Loucy (cell line): ENCODE results near the gene FEN1.
A peak's percentile ranks its signal among the peaks of the same experiment; 100 is the strongest.

ENCODE experiments used
- H2AFZ ChIP-seq: fragments of 200-600 bp; sonication (generic); 2 replicates; pipeline ENCODE4 v1.6.0; 2016; ENCODE audit warnings: antibody characterized with exemption, mild to moderate bottlenecking, low read length, moderate library complexity
- H3F3A ChIP-seq: fragments of 200-600 bp; 2 replicates; pipeline ENCODE4 v1.6.0; 2016; ENCODE audit warnings: antibody characterized with exemption, low read depth, mild to moderate bottlenecking
- H3K27me3 ChIP-seq: fragments of 200-600 bp; sonication (generic); 2 replicates; pipeline ENCODE4 v1.6.1; 2014; ENCODE audit warnings: low read length, mild to moderate bottlenecking; ENCODE audit not compliant: insufficient read depth, poor library complexity, severe bottlenecking
- H3K36me3 ChIP-seq: fragments of 200-600 bp; sonication (generic); 2 replicates; pipeline ENCODE4 v1.6.1; 2016; ENCODE audit warnings: low read length; ENCODE audit not compliant: insufficient read depth
- H3K4me1 ChIP-seq: fragments of 200-600 bp; sonication (generic); 2 replicates; pipeline ENCODE4 v1.5.1; 2014; ENCODE audit warnings: low read length, mild to moderate bottlenecking; ENCODE audit not compliant: insufficient read depth, poor library complexity, severe bottlenecking
- H3K4me2 ChIP-seq: fragments of 200-600 bp; sonication (generic); 2 replicates; pipeline ENCODE4 v1.6.0; 2014; ENCODE audit warnings: antibody characterized with exemption, low read length, low read depth, mild to moderate bottlenecking; ENCODE audit not compliant: poor library complexity, severe bottlenecking
- H3K4me3 ChIP-seq: fragments of 200-600 bp; sonication (generic); 2 replicates; pipeline ENCODE4 v1.5.1; 2014; ENCODE audit warnings: low read length, mild to moderate bottlenecking, mixed read lengths; ENCODE audit not compliant: poor library complexity, severe bottlenecking
- H3K79me2 ChIP-seq: fragments of 200-600 bp; sonication (generic); 2 replicates; pipeline ENCODE4 v1.6.1; 2014; ENCODE audit warnings: low read length; ENCODE audit not compliant: insufficient read depth
- H3K9ac ChIP-seq: fragments of 200-600 bp; sonication (generic); 2 replicates; pipeline ENCODE4 v1.6.0; 2014; ENCODE audit warnings: mild to moderate bottlenecking, low read depth, low read length, moderate library complexity; ENCODE audit not compliant: poor library complexity, severe bottlenecking
- H3K9me2 ChIP-seq: fragments of 200-600 bp; sonication (generic); replicated peaks from 2 replicates; pipeline ENCODE4 v1.6.1; 2016; ENCODE audit warnings: low read depth, low read length, mixed read lengths
- H3K9me3 ChIP-seq: fragments of 200-600 bp; sonication (generic); 2 replicates; pipeline ENCODE4 v1.6.1; 2014; ENCODE audit warnings: mild to moderate bottlenecking, antibody characterized with exemption, low read length, low read depth; ENCODE audit not compliant: insufficient read depth
- H4K20me1 ChIP-seq: fragments of 200-600 bp; sonication (generic); 2 replicates; pipeline ENCODE4 v1.6.0; 2014; ENCODE audit warnings: antibody characterized with exemption, low read length, mild to moderate bottlenecking; ENCODE audit not compliant: insufficient read depth, poor library complexity, severe bottlenecking
- EZH2phosphoT487 ChIP-seq: fragments of 200-600 bp; IDR thresholded peaks from 2 replicates; pipeline ENCODE4 v1.6.1; 2018; ENCODE audit warnings: antibody characterized with exemption, mild to moderate bottlenecking, moderate library complexity, borderline replicate concordance
- TF ChIP-seq, protein P1 (sequence below): fragments of 200-600 bp; sonication (generic); conservative IDR thresholded peaks from 2 replicates; pipeline ENCODE4 v1.5.1; 2014; ENCODE audit warnings: mild to moderate bottlenecking, antibody characterized with exemption, low read length

Gene FEN1

DNA sequence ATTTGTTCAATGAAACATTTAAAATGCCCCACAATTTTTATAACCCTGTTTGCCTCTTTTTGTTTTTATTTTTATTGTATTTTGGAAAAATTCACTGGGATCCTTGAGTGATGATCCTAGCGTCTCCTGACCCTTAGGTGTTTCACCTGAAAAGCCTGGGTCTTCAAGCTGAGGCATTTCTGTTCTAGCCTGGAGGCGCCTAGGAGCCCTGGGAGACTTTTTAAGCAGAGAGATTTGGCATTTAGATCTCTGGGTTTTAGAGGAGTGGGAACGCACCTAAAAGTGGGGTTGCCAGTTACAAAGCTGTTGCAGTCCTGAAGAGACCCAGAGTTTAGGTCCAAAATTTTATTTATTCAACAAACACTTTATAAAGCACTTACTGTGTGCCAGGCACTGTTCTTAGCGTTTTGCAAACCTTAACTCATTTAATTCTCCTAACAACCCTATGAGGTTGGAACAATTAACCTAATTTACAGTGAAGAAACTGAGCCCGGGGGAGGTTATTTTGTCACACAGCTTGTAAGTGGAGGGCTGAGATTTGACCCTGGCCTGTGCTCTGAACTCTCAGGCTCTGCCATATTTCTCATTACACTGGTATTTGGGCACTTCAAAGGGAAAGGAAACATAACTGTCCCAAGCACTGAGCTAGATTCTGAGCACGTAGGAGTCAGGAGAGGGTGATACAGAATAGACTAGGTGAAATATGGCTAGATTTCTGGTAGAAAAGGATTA is 24.9 kb downstream of the FEN1 start:
- Histone ChIP-seq H3K36me3 (peaks cover 12% of the 10 kb centered on the region; the same call in 1 of the 2 replicates), H3F3A (0 out of 2 replicates have a peak, but pooled peaks cover 9% of the 10 kb centered on the region), H3K4me3 (peak overlapping the region; percentile 93), H4K20me1 (peaks cover 22% of the 10 kb centered on the region), H2AFZ (no peak overlapping the region), H3K9ac (peak overlapping the region; percentile 100), H3K79me2 (peaks cover 67% of the 10 kb centered on the region), H3K27me3 (peaks cover 14% of the 10 kb centered on the region), H3K4me2 (peak overlapping the region; percentile 99), H3K9me3 (no peaks in the 10 kb centered on the region), H3K4me1 (peaks cover 23% of the 10 kb centered on the region), H3K9me2 (no peaks in the 10 kb centered on the region)
- TF ChIP-seq, protein P1, sequence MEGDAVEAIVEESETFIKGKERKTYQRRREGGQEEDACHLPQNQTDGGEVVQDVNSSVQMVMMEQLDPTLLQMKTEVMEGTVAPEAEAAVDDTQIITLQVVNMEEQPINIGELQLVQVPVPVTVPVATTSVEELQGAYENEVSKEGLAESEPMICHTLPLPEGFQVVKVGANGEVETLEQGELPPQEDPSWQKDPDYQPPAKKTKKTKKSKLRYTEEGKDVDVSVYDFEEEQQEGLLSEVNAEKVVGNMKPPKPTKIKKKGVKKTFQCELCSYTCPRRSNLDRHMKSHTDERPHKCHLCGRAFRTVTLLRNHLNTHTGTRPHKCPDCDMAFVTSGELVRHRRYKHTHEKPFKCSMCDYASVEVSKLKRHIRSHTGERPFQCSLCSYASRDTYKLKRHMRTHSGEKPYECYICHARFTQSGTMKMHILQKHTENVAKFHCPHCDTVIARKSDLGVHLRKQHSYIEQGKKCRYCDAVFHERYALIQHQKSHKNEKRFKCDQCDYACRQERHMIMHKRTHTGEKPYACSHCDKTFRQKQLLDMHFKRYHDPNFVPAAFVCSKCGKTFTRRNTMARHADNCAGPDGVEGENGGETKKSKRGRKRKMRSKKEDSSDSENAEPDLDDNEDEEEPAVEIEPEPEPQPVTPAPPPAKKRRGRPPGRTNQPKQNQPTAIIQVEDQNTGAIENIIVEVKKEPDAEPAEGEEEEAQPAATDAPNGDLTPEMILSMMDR = no peak
- TF ChIP-seq EZH2phosphoT487 = no peak

DNA sequence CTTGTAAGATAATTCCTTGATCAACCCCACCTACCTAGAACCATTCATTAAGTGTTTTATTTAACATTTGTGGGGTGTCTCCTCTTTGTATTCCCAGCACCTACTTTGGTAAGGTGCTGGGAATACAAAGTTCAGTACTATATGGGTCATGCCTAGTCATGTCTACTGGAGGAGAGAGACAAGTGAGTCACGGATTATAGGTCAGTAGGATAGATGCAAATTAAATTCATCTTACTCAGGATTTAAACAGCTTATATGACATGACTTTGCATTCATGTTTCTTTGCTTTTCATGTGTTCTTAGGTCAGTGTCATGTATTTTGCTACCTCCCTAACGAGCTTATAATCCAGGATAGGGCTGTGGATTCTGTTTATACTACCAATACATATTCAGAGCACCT is 27.5 kb downstream of the FEN1 start:
- Histone ChIP-seq H3K27me3 (peaks cover 14% of the 10 kb centered on the region), H3K9me3 (no peaks in the 10 kb centered on the region), H2AFZ (no peak overlapping the region), H3K36me3 (peaks cover 3% of the 10 kb centered on the region; the same call in 1 of the 2 replicates), H4K20me1 (peaks cover 4% of the 10 kb centered on the region), H3K9ac (peak overlapping the region; percentile 16), H3K4me2 (no peak overlapping the region), H3F3A (0 out of 2 replicates have a peak, but pooled peaks cover 9% of the 10 kb centered on the region), H3K79me2 (peaks cover 47% of the 10 kb centered on the region), H3K4me3 (no peak overlapping the region), H3K4me1 (peaks cover 13% of the 10 kb centered on the region), H3K9me2 (no peaks in the 10 kb centered on the region)
- no peak for TF ChIP-seq EZH2phosphoT487
- TF ChIP-seq, protein P1 = no peak

DNA sequence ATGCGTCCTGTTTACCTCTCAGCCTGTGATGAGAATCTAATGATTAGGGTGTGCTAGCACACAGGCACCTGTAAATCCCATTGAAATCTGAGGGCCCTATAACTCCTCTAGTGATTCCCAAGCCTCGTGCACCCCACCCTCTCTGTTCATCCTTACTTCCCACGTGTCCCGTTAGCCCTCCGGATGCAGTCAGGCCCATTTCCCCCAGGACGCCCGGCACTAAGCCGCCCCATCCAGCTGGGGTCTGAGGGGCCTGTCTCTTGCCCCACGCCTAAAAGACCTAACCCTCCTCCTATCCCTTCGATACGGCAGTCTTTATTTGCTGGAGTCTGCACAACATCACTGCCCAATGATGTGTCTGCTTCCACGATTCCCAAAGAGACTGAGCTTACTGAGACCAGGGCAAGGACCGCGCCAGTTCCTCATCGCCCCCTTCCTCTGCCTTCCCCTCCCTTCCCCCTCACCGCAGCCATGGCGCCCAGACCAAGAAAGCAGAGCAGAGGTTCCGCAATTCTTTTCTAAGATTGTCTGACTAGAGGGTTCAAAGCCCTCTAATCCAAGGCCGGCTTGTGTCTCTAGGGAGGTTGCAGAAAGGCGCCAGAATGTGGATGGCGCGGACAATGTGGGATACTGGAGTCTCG is 34.3 kb downstream of the FEN1 start:
- Histone ChIP-seq H3K9ac (peak overlapping the region; percentile 96), H3F3A (no peaks in the 10 kb centered on the region), H4K20me1 (peaks cover 38% of the 10 kb centered on the region), H3K4me3 (peak overlapping the region; percentile 84), H3K79me2 (peaks cover 68% of the 10 kb centered on the region), H3K9me3 (no peaks in the 10 kb centered on the region), H3K27me3 (peaks cover 12% of the 10 kb centered on the region), H3K36me3 (0 out of 2 replicates have a peak, but pooled peaks cover 4% of the 10 kb centered on the region), H3K4me2 (peak overlapping the region; percentile 93), H2AFZ (no peak overlapping the region; the same call in 1 of the 2 replicates), H3K4me1 (peaks cover 35% of the 10 kb centered on the region), H3K9me2 (no peaks in the 10 kb centered on the region)
- TF ChIP-seq, protein P1 = no peak
- TF ChIP-seq EZH2phosphoT487 = no peak
